Esophagus squamous epithelium (tissue), 5 donors: ENCODE results near the gene PXDC1. TPM values are rescaled to one million over a fixed set of nuclear protein-coding genes. Genes with fewer than 3 reads are reported as not detected.

Experiments
- DNase-seq: peaks from one replicate; lab custom pipeline; 2025; lab: John Stamatoyannopoulos, UW
- H3K27ac ChIP-seq, 4 donors: fragments of 200-600 bp; sonication (generic); one replicate each; pipeline ENCODE4 v1.5.1; 2016 to 2019; ENCODE audit warnings: mild to moderate bottlenecking in 1 of 4
- H3K27me3 ChIP-seq, 4 donors: fragments of 200-600 bp; sonication (generic); 1 replicate in 3 of 4; 2 replicates in 1 of 4; pipeline versions ENCODE4 v1.5.1 to v1.6.0; 2017 to 2021; ENCODE audit warnings: antibody characterized with exemption in 1 of 4
- H3K36me3 ChIP-seq, 3 donors: fragments of 200-600 bp; sonication (generic); one replicate each; pipeline ENCODE4 v1.5.1; 2016 to 2019
- H3K4me1 ChIP-seq, 3 donors: fragments of 200-600 bp; sonication (generic); one replicate each; pipeline ENCODE4 v1.5.1; 2017 to 2019
- H3K4me3 ChIP-seq, 4 donors: fragments of 200-600 bp; sonication (generic); 1 replicate in 3 of 4; 2 replicates in 1 of 4; pipeline ENCODE4 v1.5.1; 2016 to 2019; ENCODE audit warnings: mild to moderate bottlenecking in 2 of 4, moderate library complexity in 1 of 4
- H3K9me3 ChIP-seq, 3 donors: fragments of 200-600 bp; sonication (generic); one replicate each; pipeline ENCODE4 v1.5.1; 2016 to 2019
- POLR2A ChIP-seq, 4 donors: fragments of 450-650 bp; IDR thresholded peaks; one replicate each; pipeline ENCODE4 v1.6.1; 2017; ENCODE audit warnings: antibody characterized with exemption in 4 of 4, mild to moderate bottlenecking in 4 of 4, moderate library complexity in 3 of 4
- WGBS, 2 donors: methylation state at CpG; one replicate each; pipeline ENCODE4 v1.1.5; 2018; 5-methylcytosine and 5-hydroxymethylcytosine counted together
- intact Hi-C: fragments of 100-400 bp; cut with DNase I; formaldehyde crosslinking; loops from one replicate; pipeline ENCODE4 v1.15.0; 2022
- total RNA-seq, 4 donors: library from RNA; depleted of rRNA; stranded (reverse); fragments of >200 nt; gene quantifications; one replicate each; pipeline ENCODE4 v1.1.0, GENCODE V29; 2016
- TF ChIP-seq, protein P1 (sequence below), 6 experiments: fragments of 450-650 bp in 4 of 6; fragments of 200-600 bp in 2 of 6; sonication (generic) in 2 of 6; IDR thresholded peaks; one replicate each; pipeline ENCODE4 v1.5.1; 2016 to 2019; ENCODE audit warnings: antibody characterized with exemption in 6 of 6, mild to moderate bottlenecking in 4 of 6, moderate library complexity in 4 of 6
- donor health status: DM: yes; HTN: yes; CAD: no.

The PXDC1 gene
- total RNA-seq, 4 donors from 2014 or later: 12.1 to 58.0 (median 24.0) TPM

DNA sequence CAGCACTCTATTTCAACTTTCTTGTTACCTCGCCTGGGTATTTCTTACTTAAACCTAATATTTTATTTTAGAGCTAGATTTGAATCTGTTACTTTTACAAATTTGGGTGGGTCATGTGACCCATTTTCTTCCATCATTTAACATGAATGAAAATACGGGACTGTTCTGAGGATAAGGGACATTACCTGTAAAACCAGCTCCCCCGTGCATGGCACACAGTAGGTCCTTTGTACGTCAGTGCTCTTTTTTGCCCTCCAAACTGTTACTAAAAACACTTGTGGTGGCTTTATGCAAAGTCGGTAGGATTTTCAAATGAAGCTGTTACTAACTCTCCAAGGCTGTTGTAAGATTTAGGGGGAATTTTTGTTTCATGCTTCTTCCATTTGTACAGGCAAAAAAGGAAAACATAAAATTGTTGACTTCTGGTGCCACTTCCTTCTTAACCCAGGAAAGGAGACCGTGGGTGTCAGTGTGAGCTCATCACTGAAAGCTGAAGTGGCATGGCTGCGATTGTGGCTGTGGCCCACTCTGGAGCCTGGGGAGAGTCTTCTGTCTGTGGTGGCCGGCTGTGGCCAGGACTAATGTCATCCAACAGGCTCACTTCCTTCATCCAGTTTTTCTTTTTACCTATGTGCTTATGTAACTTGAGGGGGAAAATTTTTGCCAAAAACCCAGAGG is 40.2 kb upstream of the PXDC1 start:
- no peaks in the 10 kb centered on the region for H3K9me3 ChIP-seq
- H3K27me3 ChIP-seq: no peaks in the 10 kb centered on the region
- 68 to 71% methylated on average over 6 to 8 of the region's 8 CpGs for WGBS, 2 donors
- intact Hi-C loops: no loop called here
- no peak for DNase-seq
- no peaks in the 10 kb centered on the region for H3K36me3 ChIP-seq
- peaks cover 5 to 14% (median 8%) of the 10 kb centered on the region in 3 donors for H3K4me1 ChIP-seq
- H3K4me3 ChIP-seq: no peak overlapping the region
- TF ChIP-seq, protein P1, sequence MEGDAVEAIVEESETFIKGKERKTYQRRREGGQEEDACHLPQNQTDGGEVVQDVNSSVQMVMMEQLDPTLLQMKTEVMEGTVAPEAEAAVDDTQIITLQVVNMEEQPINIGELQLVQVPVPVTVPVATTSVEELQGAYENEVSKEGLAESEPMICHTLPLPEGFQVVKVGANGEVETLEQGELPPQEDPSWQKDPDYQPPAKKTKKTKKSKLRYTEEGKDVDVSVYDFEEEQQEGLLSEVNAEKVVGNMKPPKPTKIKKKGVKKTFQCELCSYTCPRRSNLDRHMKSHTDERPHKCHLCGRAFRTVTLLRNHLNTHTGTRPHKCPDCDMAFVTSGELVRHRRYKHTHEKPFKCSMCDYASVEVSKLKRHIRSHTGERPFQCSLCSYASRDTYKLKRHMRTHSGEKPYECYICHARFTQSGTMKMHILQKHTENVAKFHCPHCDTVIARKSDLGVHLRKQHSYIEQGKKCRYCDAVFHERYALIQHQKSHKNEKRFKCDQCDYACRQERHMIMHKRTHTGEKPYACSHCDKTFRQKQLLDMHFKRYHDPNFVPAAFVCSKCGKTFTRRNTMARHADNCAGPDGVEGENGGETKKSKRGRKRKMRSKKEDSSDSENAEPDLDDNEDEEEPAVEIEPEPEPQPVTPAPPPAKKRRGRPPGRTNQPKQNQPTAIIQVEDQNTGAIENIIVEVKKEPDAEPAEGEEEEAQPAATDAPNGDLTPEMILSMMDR (IDR thresholded peaks at IDR 0.05): no peak
- no peak for TF ChIP-seq POLR2A (IDR thresholded peaks at IDR 0.05)
- no peak overlapping the region for H3K27ac ChIP-seq

DNA sequence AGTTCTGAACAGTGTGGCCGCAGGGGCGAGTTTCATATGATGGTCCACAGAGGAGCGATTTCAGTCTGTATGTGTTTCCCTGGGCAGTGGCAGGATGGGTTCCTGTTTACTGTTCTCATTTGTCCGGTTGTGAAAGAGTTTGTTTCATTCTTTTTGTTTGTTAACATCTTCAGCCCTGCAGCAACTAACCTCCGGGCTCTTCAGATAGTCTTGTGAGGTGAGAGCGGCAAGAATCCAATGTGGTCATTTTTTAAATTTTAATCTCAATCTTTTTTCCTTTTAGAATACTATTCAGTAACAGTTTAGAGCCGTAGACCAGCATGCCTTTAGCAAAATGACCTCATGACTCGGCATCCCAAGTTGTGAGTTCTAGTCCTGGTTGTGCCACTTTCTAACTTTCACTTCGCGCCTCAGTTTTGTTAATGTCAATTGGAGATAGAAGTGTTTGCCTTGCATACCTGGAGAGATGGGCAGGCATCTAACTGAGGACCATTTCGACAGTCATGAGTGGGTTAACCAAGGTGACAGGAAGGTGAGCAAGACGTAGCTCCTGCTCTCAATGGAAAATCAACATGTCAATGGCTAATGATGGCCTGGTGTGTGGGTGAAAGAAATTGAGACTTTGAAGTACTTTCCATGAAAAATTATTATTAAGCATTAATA is 38.5 kb upstream of the PXDC1 start:
- TF ChIP-seq POLR2A (IDR thresholded peaks at IDR 0.05): no peak
- TF ChIP-seq, protein P1 (IDR thresholded peaks at IDR 0.05): no peak
- H3K27ac ChIP-seq: no peak overlapping the region
- no peaks in the 10 kb centered on the region for H3K4me1 ChIP-seq
- intact Hi-C loops: no loop called here
- H3K4me3 ChIP-seq: no peak overlapping the region
- no peaks in the 10 kb centered on the region for H3K36me3 ChIP-seq
- 91 to 93% methylated on average over 11 to 12 of the region's 12 CpGs for WGBS, 2 donors
- DNase-seq: no peak
- H3K9me3 ChIP-seq: no peaks in the 10 kb centered on the region
- H3K27me3 ChIP-seq: no peaks in the 10 kb centered on the region

DNA sequence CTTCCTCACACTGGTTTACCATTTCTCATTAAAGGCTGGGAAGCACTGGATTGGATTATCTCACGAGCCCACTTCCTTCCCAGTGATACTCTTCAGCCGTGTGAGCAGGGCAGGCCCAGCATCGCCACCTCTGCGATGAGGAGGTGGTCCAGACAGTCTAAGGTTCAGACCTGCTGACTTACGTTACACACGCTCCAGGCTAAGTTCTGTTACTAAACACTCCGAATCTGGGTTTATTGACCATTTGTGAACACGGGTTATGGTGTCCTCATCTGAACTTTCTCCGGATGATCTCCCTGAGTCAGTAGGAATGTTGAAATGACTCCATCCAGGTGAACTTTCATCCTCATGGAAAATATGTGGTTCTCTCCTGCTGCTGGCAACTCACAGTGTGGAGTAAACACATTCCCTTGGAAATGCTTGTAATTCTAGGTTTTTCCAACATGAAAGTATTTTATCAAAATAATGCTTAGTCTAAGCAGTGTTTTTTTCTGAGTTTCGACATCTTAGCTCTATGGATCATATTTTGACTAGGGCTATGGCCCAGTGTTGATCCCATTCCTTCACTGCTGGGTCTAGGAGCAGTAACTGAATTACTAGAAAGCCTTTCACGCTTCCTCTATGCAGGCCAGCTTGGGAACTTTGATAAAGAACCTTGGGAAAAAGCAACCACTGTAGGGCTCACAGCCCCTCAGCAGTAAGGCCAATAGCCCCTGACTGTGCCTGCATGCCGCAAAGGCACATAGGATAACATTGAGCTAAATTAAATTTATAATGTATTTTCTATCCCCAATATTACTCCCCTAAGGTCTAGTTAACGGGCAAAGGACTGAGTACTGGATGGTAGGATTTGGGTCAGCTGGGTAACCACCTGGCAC is 37.7 kb upstream of the PXDC1 start:
- H3K9me3 ChIP-seq: no peaks in the 10 kb centered on the region
- TF ChIP-seq POLR2A (IDR thresholded peaks at IDR 0.05): no peak
- TF ChIP-seq, protein P1 (IDR thresholded peaks at IDR 0.05): no peak
- 89 to 90% methylated on average over 7 to 13 of the region's 13 CpGs for WGBS, 2 donors
- intact Hi-C loops: no loop called here
- no peaks in the 10 kb centered on the region for H3K4me1 ChIP-seq
- no peak for DNase-seq
- no peak overlapping the region for H3K4me3 ChIP-seq
- no peaks in the 10 kb centered on the region for H3K27me3 ChIP-seq
- no peak overlapping the region for H3K27ac ChIP-seq
- no peaks in the 10 kb centered on the region for H3K36me3 ChIP-seq

DNA sequence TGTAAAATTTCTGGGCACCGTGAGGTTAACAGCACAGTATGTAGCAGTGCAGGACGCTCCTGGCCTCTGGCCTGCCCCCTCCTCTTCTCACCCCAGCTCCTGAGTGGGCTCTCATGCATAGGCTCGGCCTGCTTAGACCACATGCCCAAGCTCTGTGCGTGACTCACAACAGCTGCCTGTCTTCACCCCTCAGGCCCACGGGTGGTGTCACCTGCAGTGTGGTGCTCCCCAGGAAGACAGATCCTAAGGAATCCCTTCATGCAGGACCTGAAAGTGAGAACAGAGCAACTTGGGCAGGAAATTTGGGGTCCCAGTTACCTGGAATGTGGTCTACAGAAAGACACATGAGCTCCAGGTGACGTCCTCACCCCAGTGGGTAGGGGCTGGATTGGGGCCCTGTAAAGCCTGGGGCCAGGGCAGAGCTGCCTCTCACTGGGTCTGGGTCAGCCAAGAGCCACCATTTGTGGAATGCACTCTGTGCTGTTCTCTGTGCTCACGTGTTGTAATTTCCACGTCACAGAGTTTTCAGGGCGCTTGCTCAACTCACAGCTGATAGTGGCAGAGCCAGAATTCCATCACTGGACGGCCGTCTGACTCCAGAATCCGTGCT is 37.0 kb upstream of the PXDC1 start:
- no peak for DNase-seq
- WGBS, 2 donors: 83 to 92% methylated on average over 8 to 12 of the region's 12 CpGs
- intact Hi-C loops: no loop called here

More for the DNA sequence above, 37.0 kb upstream of the PXDC1 start:
- no peak overlapping the region for H3K4me3 ChIP-seq
- no peaks in the 10 kb centered on the region for H3K36me3 ChIP-seq
- TF ChIP-seq POLR2A (IDR thresholded peaks at IDR 0.05): no peak
- TF ChIP-seq, protein P1 (IDR thresholded peaks at IDR 0.05): no peak
- no peaks in the 10 kb centered on the region for H3K27me3 ChIP-seq
- no peak overlapping the region for H3K27ac ChIP-seq
- H3K4me1 ChIP-seq: no peaks in the 10 kb centered on the region
- no peaks in the 10 kb centered on the region for H3K9me3 ChIP-seq
